Stimulated activated naive CD4-positive, alpha-beta T cell (primary cell): Measurements from ENCODE around the gene CDX1.

Experiments
- DNase-seq, 6 experiments: peaks; one replicate each; lab custom pipeline; 2025; lab: John Stamatoyannopoulos, UW

CDX1 gene

GRCh38 chr5:150184006-150184405, 17.4 kb downstream of the CDX1 start:
- no peak for DNase-seq

- DNase-seq = no peak
Measured at GRCh38 chr5:150184990-150185912, 18.7 kb downstream of the CDX1 start.

- DNase-seq = no peak
Measured at GRCh38 chr5:150186137-150186536, 19.6 kb downstream of the CDX1 start.

- DNase-seq = no peak
Measured at GRCh38 chr5:150186897-150187296, 20.3 kb downstream of the CDX1 start.

- no peak for DNase-seq
Measured at GRCh38 chr5:150188146-150188842, 21.7 kb downstream of the CDX1 start.

GRCh38 chr5:150189326-150189725, 22.7 kb downstream of the CDX1 start:
- no peak for DNase-seq

- no peak for DNase-seq
Measured at GRCh38 chr5:150189728-150190502, 23.3 kb downstream of the CDX1 start, which contains the start of gene SLC6A7. TSS of gene SLC6A7 (plus strand) at chr5:150190062. CDS start at chr5:150190328, 266 bp downstream.

GRCh38 chr5:150190503-150190979, 24.0 kb downstream of the CDX1 start:
- DNase-seq = no peak

GRCh38 chr5:150190987-150191386, 24.4 kb downstream of the CDX1 start:
- DNase-seq = no peak

GRCh38 chr5:150192462-150192861, 25.9 kb downstream of the CDX1 start:
- no peak for DNase-seq

GRCh38 chr5:150195736-150196485, 29.3 kb downstream of the CDX1 start:
- DNase-seq = no peak

- DNase-seq = no peak
Measured at GRCh38 chr5:150196514-150196913, 29.9 kb downstream of the CDX1 start.

GRCh38 chr5:150196986-150197385, 30.4 kb downstream of the CDX1 start:
- DNase-seq = no peak

GRCh38 chr5:150197476-150197875, 30.9 kb downstream of the CDX1 start:
- DNase-seq = no peak

GRCh38 chr5:150202501-150202900, 35.9 kb downstream of the CDX1 start:
- no peak for DNase-seq

GRCh38 chr5:150203832-150204589, 37.4 kb downstream of the CDX1 start:
- DNase-seq = no peak

GRCh38 chr5:150204590-150204960, 38.0 kb downstream of the CDX1 start:
- no peak for DNase-seq

- no peak for DNase-seq
Measured at GRCh38 chr5:150206098-150206778, 39.7 kb downstream of the CDX1 start.

GRCh38 chr5:150206779-150207115, 40.2 kb downstream of the CDX1 start:
- no peak for DNase-seq
